22Rv1 (cell line): ENCODE data around the gene ABHD11.

Experiments used
- CTCF ChIP-seq: fragments of 450-650 bp; IDR thresholded peaks from 2 replicates; pipeline ENCODE4 v1.5.1; 2017; ENCODE audit warnings: mild to moderate bottlenecking
- ZFX ChIP-seq: fragments of 450-650 bp; IDR thresholded peaks from 2 replicates; pipeline ENCODE4 v1.6.1; 2017; ENCODE audit warnings: antibody characterized with exemption, borderline replicate concordance

GRCh38 chr7:73736885-73737284, 1.7 kb downstream of the ABHD11 start:
- TF ChIP-seq CTCF (no peak), ZFX (no peak)
